HEK293T (cell line): ENCODE measurements around the gene SLC6A17.

Experiments used
- CTCF ChIA-PET: fragments of 350-600 bp; formaldehyde crosslinking; extraction: SDS; loops from one replicate; lab custom pipeline; 2021; ENCODE audit warnings: antibody characterized with exemption, inconsistent platforms; lab: Yijun Ruan, JAX
- POLR2A ChIA-PET: fragments of 350-600 bp; formaldehyde crosslinking; extraction: SDS; loops from one replicate; lab custom pipeline; 2020; ENCODE audit warnings: antibody characterized with exemption, inconsistent platforms; lab: Yijun Ruan, JAX
- DNase-seq: peaks from one replicate; pipeline ENCODE4 v3.0.0; 2012; ENCODE audit warnings: mixed read lengths; ENCODE audit errors: extremely low spot score
- ARNT ChIP-seq: fragments of 450-650 bp; IDR thresholded peaks from 2 replicates; pipeline ENCODE4 v1.6.1; 2017; ENCODE audit warnings: mild to moderate bottlenecking
- BHLHE40 ChIP-seq: fragments of 450-650 bp; IDR thresholded peaks from 2 replicates; pipeline ENCODE4 v1.6.1; 2016; ENCODE audit warnings: mild to moderate bottlenecking, moderate library complexity, borderline replicate concordance
- CTBP1 ChIP-seq: fragments of 450-650 bp; IDR thresholded peaks from 2 replicates; pipeline ENCODE4 v1.6.1; 2016; ENCODE audit warnings: borderline replicate concordance
- ELF4 ChIP-seq: fragments of 450-650 bp; IDR thresholded peaks from 2 replicates; pipeline ENCODE4 v1.6.1; 2017; ENCODE audit warnings: antibody characterized with exemption
- FOXA1 ChIP-seq: fragments of 450-650 bp; IDR thresholded peaks from 2 replicates; pipeline ENCODE4 v1.6.1; 2016; ENCODE audit warnings: mild to moderate bottlenecking
- FOXK2 ChIP-seq: fragments of 450-650 bp; IDR thresholded peaks from 2 replicates; pipeline ENCODE4 v1.6.1; 2016; ENCODE audit warnings: mild to moderate bottlenecking
- FOXM1 ChIP-seq: fragments of 450-650 bp; IDR thresholded peaks from 2 replicates; pipeline ENCODE4 v1.6.1; 2017; ENCODE audit warnings: mild to moderate bottlenecking, borderline replicate concordance
- HDGF ChIP-seq: fragments of 450-650 bp; IDR thresholded peaks from 2 replicates; pipeline ENCODE4 v1.6.1; 2017; ENCODE audit warnings: antibody characterized with exemption, borderline replicate concordance
- L3MBTL2 ChIP-seq: fragments of 450-650 bp; conservative IDR thresholded peaks from 2 replicates; pipeline ENCODE4 v1.6.1; 2016; ENCODE audit warnings: mild to moderate bottlenecking
- LEF1 ChIP-seq: fragments of 450-650 bp; IDR thresholded peaks from 2 replicates; pipeline ENCODE4 v1.6.1; 2017; ENCODE audit warnings: mild to moderate bottlenecking, borderline replicate concordance
- NFRKB ChIP-seq: fragments of 450-650 bp; IDR thresholded peaks from 2 replicates; pipeline ENCODE4 v1.6.1; 2016; ENCODE audit warnings: mild to moderate bottlenecking, moderate library complexity
- PKNOX1 ChIP-seq: fragments of 450-650 bp; IDR thresholded peaks from 2 replicates; pipeline ENCODE4 v1.6.1; 2016
- SP1 ChIP-seq: fragments of 450-650 bp; IDR thresholded peaks from 2 replicates; pipeline ENCODE4 v1.6.1; 2017
- SUZ12 ChIP-seq: fragments of 450-650 bp; IDR thresholded peaks from 2 replicates; pipeline ENCODE4 v1.6.1; 2016; ENCODE audit warnings: mild to moderate bottlenecking
- TARDBP ChIP-seq: fragments of 450-650 bp; IDR thresholded peaks from 2 replicates; pipeline ENCODE4 v1.6.1; 2016
- ZNF384 ChIP-seq: fragments of 450-650 bp; IDR thresholded peaks from 2 replicates; pipeline ENCODE4 v1.6.1; 2016

The SLC6A17 gene

GRCh38 chr1:110173466-110174105 is 23.3 kb downstream of the SLC6A17 start:
- CTCF ChIA-PET, result no interaction called here
- DNase-seq, result no peak
- TF ChIP-seq ZNF384 (no peak), NFRKB (no peak), ELF4 (no peak), SUZ12 (no peak), FOXM1 (no peak), HDGF (no peak), PKNOX1 (no peak), FOXK2 (no peak), L3MBTL2 (no peak)
- POLR2A ChIA-PET, result no interaction called here

DNA sequence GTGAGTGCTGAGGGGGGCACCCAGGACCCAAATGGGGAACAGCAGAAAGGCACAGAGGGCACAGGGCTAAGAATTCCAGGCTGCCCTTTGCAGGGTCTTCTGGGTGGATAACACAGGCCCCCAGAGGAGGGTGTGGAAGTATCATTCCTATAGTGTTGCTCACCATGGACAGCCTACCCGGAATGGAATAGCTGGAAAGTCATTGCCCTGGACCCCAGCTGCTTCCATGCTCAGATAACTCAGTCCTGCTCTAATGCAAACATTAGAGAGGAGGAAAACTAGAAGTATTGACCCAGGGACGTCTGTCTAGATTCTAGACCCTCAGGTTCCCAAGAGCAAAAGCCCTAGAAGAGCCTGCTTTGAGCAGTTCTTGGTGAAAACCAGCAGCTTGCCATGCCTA is 24.7 kb downstream of the SLC6A17 start:
- CTCF ChIA-PET, result interaction anchor here (1.3 kb wide), 1 partner anchor 22 kb away, joined by 4 read pairs; no protein-coding TSS in a partner anchor
- POLR2A ChIA-PET, result no interaction called here
- TF ChIP-seq ARNT, result no peak
- no peak for TF ChIP-seq ZNF384
- no peak for TF ChIP-seq NFRKB
- TF ChIP-seq SUZ12, result no peak
- TF ChIP-seq LEF1, result no peak
- no peak for TF ChIP-seq TARDBP
- DNase-seq, result no peak

GRCh38 chr1:110176299-110176956 is 26.1 kb downstream of the SLC6A17 start:
- CTCF ChIA-PET, result interaction anchor here (0.7 to 1.2 kb wide), 4 partner anchors 10 to 318 kb away, joined by 3 to 4 read pairs (median 3); no protein-coding TSS in a partner anchor
- POLR2A ChIA-PET, result interaction anchor here (1.0 kb wide), 1 partner anchor 162 kb away, joined by 4 read pairs; the partner anchor contains the start of gene RBM15
- TF ChIP-seq L3MBTL2 (no peak), CTBP1 (no peak), FOXK2 (no peak), PKNOX1 (no peak), BHLHE40 (no peak), ZNF384 (no peak), LEF1 (no peak), FOXM1 (no peak), HDGF (no peak), ARNT (no peak), TARDBP (no peak), FOXA1 (no peak)
- no peak for DNase-seq

- TF ChIP-seq NFRKB, result no peak
- no peak for TF ChIP-seq SUZ12
- no peak for TF ChIP-seq BHLHE40
- no peak for TF ChIP-seq TARDBP
- no peak for TF ChIP-seq HDGF
- TF ChIP-seq L3MBTL2, result no peak
- ChIA-PET POLR2A (no interaction called here), CTCF (no interaction called here)
- no peak for DNase-seq
Measured at GRCh38 chr1:110177775-110178174, 27.5 kb downstream of the SLC6A17 start.

DNA sequence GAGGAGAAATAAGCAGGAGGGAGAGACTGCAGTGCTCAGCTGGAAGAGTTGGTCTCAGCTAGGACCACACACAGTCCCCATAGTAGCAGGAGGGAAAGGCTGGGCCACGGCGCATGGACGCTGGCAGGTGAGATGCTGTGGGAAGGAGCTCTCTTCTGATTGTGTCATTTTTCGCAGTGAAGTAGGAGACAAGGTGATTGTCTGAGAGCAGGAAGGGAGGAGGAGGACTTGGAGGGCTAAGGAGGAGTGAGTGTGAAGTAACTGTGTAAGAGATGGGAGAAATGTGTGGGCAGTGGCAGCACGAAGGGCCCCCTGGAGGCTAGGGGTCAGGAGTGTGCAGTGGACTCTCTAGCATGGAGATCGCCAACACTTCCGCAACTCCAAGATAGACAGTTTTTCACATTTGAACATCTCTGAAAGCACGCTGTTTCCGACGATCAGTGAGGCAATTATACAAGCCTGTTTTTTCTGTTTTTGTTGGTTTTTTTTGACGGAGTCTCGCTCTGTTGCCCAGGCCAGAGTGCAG is 33.4 kb downstream of the SLC6A17 start:
- ChIA-PET CTCF (interaction anchor here (0.9 kb wide), 1 partner anchor 13 kb away, joined by 3 read pairs; no protein-coding TSS in a partner anchor), POLR2A (no interaction called here)
- no peak for TF ChIP-seq ELF4

GRCh38 chr1:110184446-110184845 is 34.2 kb downstream of the SLC6A17 start:
- TF ChIP-seq FOXA1 (no peak), SP1 (no peak), TARDBP (no peak), PKNOX1 (no peak), FOXK2 (no peak), HDGF (no peak), ZNF384 (no peak), BHLHE40 (no peak), L3MBTL2 (no peak), LEF1 (no peak), SUZ12 (no peak), FOXM1 (no peak), ELF4 (no peak), ARNT (no peak), CTBP1 (no peak), NFRKB (no peak)
- DNase-seq, result no peak
- ChIA-PET CTCF (no interaction called here), POLR2A (no interaction called here)

More for the DNA sequence above, 33.4 kb downstream of the SLC6A17 start:
- DNase-seq, result no peak
